Mesothelial cell of epicardium (in vitro differentiated cells): Measurements from ENCODE around the gene ULK1. TPM values are rescaled to one million over a fixed set of nuclear protein-coding genes. Genes with fewer than 3 reads are reported as not detected.
A peak's percentile ranks its signal among the peaks of the same experiment; 100 is the strongest.

Source experiments
- DNase-seq, 2 experiments: peaks; one replicate each; pipeline ENCODE4 v3.0.0; 2021; ENCODE audit warnings: low spot score in 2 of 2; ENCODE audit not compliant: unreplicated experiment in 2 of 2
- H3K27ac Mint-ChIP-seq: 2 replicates; pipeline ENCODE4 v1.8.0; 2021; ENCODE audit warnings: mixed read lengths
- H3K27me3 Mint-ChIP-seq: 2 replicates; pipeline ENCODE4 v1.8.0; 2021; ENCODE audit warnings: low read depth, mixed read lengths
- H3K36me3 Mint-ChIP-seq: 2 replicates; pipeline ENCODE4 v1.8.0; 2021; ENCODE audit warnings: mixed read lengths
- H3K4me1 Mint-ChIP-seq: 2 replicates; pipeline ENCODE4 v1.8.0; 2021; ENCODE audit warnings: mixed read lengths
- H3K4me3 Mint-ChIP-seq: 2 replicates; pipeline ENCODE4 v1.8.0; 2021; ENCODE audit warnings: mild to moderate bottlenecking, moderate library complexity, mixed read lengths
- H3K9me3 Mint-ChIP-seq: 2 replicates; pipeline ENCODE4 v1.8.0; 2021; ENCODE audit warnings: mixed read lengths
- total RNA-seq: library from RNA; stranded (reverse); gene quantifications from 3 replicates; pipeline ENCODE4 v1.2.1, GENCODE V29; 2021
- TF ChIP-seq, protein P1 (sequence below): fragments of 200-600 bp; sonication (generic); IDR thresholded peaks from one replicate; pipeline ENCODE4 v1.5.0; 2021; ENCODE audit warnings: antibody characterized with exemption; ENCODE audit not compliant: unreplicated experiment

The ULK1 gene
- total RNA-seq, 1 donor from 2014 or later, result 104 TPM

DNA sequence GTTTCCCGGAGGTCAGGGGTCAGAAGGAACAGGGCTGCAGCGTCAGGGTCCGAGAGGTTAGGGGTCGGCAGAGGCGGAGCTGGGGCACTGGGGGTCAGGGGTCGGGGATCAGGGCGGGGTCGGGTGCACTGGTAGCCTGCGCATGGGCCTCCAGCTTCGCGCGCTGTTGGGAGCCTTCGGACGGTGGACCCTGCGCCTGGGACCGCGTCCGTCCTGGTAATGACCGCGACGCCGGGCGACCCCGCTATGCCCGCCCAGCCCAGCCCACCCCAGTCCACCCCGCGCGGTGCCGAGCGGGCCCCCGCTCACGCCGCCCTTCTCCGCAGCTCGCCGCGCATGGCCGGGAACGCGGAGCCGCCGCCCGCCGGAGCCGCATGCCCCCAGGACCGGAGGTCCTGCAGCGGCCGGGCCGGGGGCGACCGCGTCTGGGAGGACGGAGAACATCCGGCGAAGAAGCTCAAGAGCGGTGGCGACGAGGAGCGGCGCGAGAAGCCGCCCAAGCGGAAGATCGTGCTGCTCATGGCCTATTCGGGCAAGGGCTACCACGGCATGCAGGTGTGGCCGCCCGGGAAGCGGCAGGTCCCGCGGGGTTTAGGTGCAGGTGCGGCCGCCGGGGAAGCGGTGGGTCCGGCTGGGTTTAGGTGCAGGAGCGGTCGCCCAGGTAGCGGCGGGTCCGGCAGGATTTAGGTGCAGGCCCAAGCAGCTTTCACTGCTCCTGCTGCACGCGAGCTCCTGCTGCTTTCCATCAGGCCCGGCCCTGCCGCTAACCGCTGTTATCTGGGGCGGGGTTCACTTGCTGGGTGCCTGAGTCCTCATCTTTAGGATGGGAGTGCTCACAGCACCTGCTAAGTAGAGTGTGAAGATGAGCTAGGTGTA, 35.4 kb downstream of the ULK1 start:
- H3K27me3 Mint-ChIP-seq, result no peaks in the 10 kb centered on the region
- TF ChIP-seq, protein P1, sequence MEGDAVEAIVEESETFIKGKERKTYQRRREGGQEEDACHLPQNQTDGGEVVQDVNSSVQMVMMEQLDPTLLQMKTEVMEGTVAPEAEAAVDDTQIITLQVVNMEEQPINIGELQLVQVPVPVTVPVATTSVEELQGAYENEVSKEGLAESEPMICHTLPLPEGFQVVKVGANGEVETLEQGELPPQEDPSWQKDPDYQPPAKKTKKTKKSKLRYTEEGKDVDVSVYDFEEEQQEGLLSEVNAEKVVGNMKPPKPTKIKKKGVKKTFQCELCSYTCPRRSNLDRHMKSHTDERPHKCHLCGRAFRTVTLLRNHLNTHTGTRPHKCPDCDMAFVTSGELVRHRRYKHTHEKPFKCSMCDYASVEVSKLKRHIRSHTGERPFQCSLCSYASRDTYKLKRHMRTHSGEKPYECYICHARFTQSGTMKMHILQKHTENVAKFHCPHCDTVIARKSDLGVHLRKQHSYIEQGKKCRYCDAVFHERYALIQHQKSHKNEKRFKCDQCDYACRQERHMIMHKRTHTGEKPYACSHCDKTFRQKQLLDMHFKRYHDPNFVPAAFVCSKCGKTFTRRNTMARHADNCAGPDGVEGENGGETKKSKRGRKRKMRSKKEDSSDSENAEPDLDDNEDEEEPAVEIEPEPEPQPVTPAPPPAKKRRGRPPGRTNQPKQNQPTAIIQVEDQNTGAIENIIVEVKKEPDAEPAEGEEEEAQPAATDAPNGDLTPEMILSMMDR, result no peak
- H3K4me1 Mint-ChIP-seq, result peaks cover 8% of the 10 kb centered on the region
- peak overlapping the region; percentile 95 for H3K4me3 Mint-ChIP-seq
- H3K36me3 Mint-ChIP-seq, result peaks cover 20% of the 10 kb centered on the region
- no peak overlapping the region for H3K27ac Mint-ChIP-seq
- DNase-seq, result peak in 1 of 2 experiments; percentile 54
- H3K9me3 Mint-ChIP-seq, result no peaks in the 10 kb centered on the region

DNA sequence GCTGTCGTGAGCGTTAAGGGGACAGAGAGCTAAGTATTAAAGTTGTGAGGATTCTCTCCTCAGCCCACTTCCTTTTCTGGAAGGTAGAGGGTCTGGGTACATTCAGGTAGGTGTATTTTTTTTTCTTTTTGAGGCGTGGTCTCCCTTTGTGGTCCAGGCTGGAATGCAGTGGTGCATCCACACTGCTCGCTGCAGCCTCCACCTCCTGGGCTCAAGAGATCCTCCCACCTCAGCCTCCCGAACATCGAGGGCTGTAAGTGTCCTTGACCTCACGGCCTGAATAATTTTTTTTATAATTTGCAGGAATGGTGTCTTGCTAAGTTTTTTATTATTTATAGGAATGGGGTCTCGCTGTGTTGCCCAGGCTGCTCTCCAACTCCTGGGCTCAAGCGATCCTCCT, 36.1 kb downstream of the ULK1 start:
- no peaks in the 10 kb centered on the region for H3K9me3 Mint-ChIP-seq
- no peak overlapping the region for H3K27ac Mint-ChIP-seq
- peaks cover 21% of the 10 kb centered on the region for H3K36me3 Mint-ChIP-seq
- H3K27me3 Mint-ChIP-seq, result no peaks in the 10 kb centered on the region
- no peak for DNase-seq
- H3K4me3 Mint-ChIP-seq, result peak overlapping the region; percentile 74
- peaks cover 8% of the 10 kb centered on the region for H3K4me1 Mint-ChIP-seq
- TF ChIP-seq, protein P1, result no peak

DNA sequence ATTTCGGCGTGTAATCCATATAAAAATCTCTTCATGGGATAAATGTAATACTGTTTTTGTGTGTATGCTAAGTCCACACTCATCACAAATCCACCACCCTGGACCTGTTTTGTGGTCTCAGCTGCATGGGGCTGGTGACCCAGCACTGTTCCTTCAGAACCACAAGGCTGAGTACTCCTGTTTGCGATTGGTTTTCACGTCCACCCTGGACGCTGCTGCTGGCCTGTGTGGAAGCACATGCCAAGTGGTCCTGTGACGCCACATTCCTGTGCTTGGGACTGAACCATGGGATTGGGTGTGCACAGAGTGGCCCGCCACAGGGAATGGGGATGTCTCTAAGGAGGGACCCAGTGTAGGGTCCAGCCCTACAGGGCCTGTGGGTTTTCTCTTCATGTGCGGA, 39.0 kb downstream of the ULK1 start:
- TF ChIP-seq, protein P1, result no peak
- Mint-ChIP-seq H3K27ac (no peak overlapping the region), H3K4me3 (no peak overlapping the region)

DNA sequence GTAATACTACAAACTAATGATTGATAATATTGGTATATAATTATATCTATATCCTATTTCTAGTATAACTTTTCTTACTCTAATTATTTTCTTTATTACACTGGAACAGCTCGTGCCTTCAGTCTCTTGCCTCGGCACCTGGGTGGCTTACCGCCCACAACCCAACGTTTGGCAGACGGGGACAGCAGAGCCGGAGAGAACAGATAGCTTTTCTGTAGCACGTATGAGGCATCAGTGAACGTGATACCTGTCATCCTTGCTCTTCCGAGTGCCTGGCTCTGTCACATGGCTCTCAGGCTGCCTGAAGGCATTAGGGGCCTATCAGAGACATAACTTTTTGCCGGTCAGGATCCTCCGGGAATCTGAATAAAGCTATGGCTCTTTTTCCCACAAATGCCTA, 40.1 kb downstream of the ULK1 start:
- TF ChIP-seq, protein P1, result no peak
- Mint-ChIP-seq H3K27ac (no peak overlapping the region), H3K27me3 (no peaks in the 10 kb centered on the region), H3K4me1 (peaks cover 6% of the 10 kb centered on the region), H3K36me3 (peaks cover 27% of the 10 kb centered on the region), H3K4me3 (no peak overlapping the region), H3K9me3 (no peaks in the 10 kb centered on the region)
- DNase-seq, result no peak

More for the DNA sequence above, 39.0 kb downstream of the ULK1 start:
- Mint-ChIP-seq H3K27me3 (no peaks in the 10 kb centered on the region), H3K36me3 (peaks cover 27% of the 10 kb centered on the region), H3K9me3 (no peaks in the 10 kb centered on the region), H3K4me1 (peaks cover 8% of the 10 kb centered on the region)
- DNase-seq, result no peak

DNA sequence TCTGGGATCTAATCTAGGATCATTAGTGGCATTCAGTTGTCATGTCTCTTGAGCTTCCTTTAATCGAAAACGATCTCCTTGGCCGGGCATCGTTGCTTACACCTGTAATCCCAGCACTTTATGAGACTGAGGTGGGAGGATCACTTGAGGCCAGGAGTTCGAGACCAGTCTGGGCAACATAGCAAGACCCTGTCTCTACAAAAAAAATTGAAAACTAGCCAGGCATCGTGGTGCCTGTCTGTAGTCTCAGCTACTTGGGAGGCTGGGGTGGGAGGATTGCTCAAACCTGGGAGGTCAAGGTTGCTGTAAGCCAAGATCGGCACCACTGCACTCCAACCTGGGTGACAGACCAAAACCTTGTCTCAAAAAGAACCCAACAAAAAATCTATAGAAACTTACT, 43.7 kb downstream of the ULK1 start:
- Mint-ChIP-seq H3K27ac (no peak overlapping the region), H3K36me3 (peaks cover 22% of the 10 kb centered on the region), H3K4me3 (no peak overlapping the region), H3K27me3 (no peaks in the 10 kb centered on the region), H3K9me3 (no peaks in the 10 kb centered on the region), H3K4me1 (no peaks in the 10 kb centered on the region)
- DNase-seq, result no peak
- TF ChIP-seq, protein P1, result no peak
